Liver (tissue), 9 donors: ENCODE results near the gene ARL5A. TPM values are rescaled to one million over a fixed set of nuclear protein-coding genes. Genes with fewer than 3 reads are reported as not detected.

ENCODE experiments used
- DNase-seq: peaks from one replicate; pipeline ENCODE4 v3.0.0-alpha.2; 2017; ENCODE audit warnings: low spot score
- H3K27ac ChIP-seq, 2 donors: one replicate each; pipeline ENCODE4 v1.7.0; 2013; ENCODE audit warnings: inconsistent platforms in 2 of 2, low read length in 2 of 2, control low read depth in 1 of 2, low read depth in 1 of 2, mild to moderate bottlenecking in 1 of 2
- H3K27me3 ChIP-seq, 4 donors: one replicate each; pipeline versions ENCODE4 v1.6.1 to v1.7.0; 2013; ENCODE audit warnings: low read length in 3 of 4, inconsistent platforms in 1 of 4, mild to moderate bottlenecking in 1 of 4, moderate library complexity in 1 of 4; ENCODE audit not compliant: control insufficient read depth in 4 of 4, insufficient read depth in 4 of 4
- H3K36me3 ChIP-seq, 4 donors: one replicate each; pipeline versions ENCODE4 v1.6.1 to v1.7.0; 2013; ENCODE audit warnings: low read length in 3 of 4, mild to moderate bottlenecking in 3 of 4, low read depth in 1 of 4, moderate library complexity in 1 of 4; ENCODE audit not compliant: control insufficient read depth in 4 of 4, insufficient read depth in 3 of 4
- H3K4me1 ChIP-seq, 4 donors: one replicate each; pipeline versions ENCODE4 v1.6.1 to v1.7.0; 2013; ENCODE audit warnings: low read length in 3 of 4, mild to moderate bottlenecking in 3 of 4, moderate library complexity in 1 of 4; ENCODE audit not compliant: control insufficient read depth in 4 of 4, insufficient read depth in 4 of 4
- H3K4me3 ChIP-seq, 3 donors: one replicate each; pipeline versions ENCODE4 v1.6.1 to v1.7.0; 2013; ENCODE audit warnings: low read length in 3 of 3, control low read depth in 1 of 3, low read depth in 1 of 3, mild to moderate bottlenecking in 1 of 3
- H3K9ac ChIP-seq, 2 donors: one replicate each; pipeline ENCODE4 v1.7.0; 2013; ENCODE audit warnings: low read length in 2 of 2, mild to moderate bottlenecking in 2 of 2, moderate library complexity in 2 of 2, control low read depth in 1 of 2, low read depth in 1 of 2
- H3K9me3 ChIP-seq, 4 donors: one replicate each; pipeline versions ENCODE4 v1.6.1 to v1.7.0; 2013; ENCODE audit warnings: low read length in 3 of 4; ENCODE audit not compliant: control insufficient read depth in 4 of 4
- EGR1 ChIP-seq, 2 donors: IDR thresholded peaks; 2 replicates each; pipeline ENCODE4 v1.6.1; 2016 to 2018; ENCODE audit warnings: antibody characterized with exemption in 2 of 2, low read depth in 2 of 2
- FOXA1 ChIP-seq: IDR thresholded peaks from 2 replicates; pipeline ENCODE4 v1.6.1; 2016; ENCODE audit warnings: antibody characterized with exemption
- FOXA2 ChIP-seq: IDR thresholded peaks from 2 replicates; pipeline ENCODE4 v1.6.1; 2016; ENCODE audit warnings: antibody characterized with exemption
- GABPA ChIP-seq, 2 donors: IDR thresholded peaks in 1 of 2; conservative IDR thresholded peaks in 1 of 2; 2 replicates each; pipeline ENCODE4 v1.6.1; 2016; ENCODE audit warnings: antibody characterized with exemption in 2 of 2, mild to moderate bottlenecking in 1 of 2, moderate library complexity in 1 of 2
- HNF4A ChIP-seq, 2 donors: conservative IDR thresholded peaks; 2 replicates each; pipeline ENCODE4 v1.6.1; 2016; ENCODE audit warnings: antibody characterized with exemption in 2 of 2, mild to moderate bottlenecking in 2 of 2
- HNF4G ChIP-seq: IDR thresholded peaks from 2 replicates; pipeline ENCODE4 v1.6.1; 2016; ENCODE audit warnings: antibody characterized with exemption
- JUND ChIP-seq, 2 donors: IDR thresholded peaks; 2 replicates each; pipeline ENCODE4 v1.6.1; 2016; ENCODE audit warnings: antibody characterized with exemption in 2 of 2
- NR2F2 ChIP-seq: IDR thresholded peaks from 2 replicates; pipeline ENCODE4 v1.6.1; 2016; ENCODE audit warnings: antibody characterized with exemption
- RAD21 ChIP-seq, 2 donors: IDR thresholded peaks; 2 replicates each; pipeline ENCODE4 v1.6.1; 2016; ENCODE audit warnings: antibody characterized with exemption in 2 of 2, mild to moderate bottlenecking in 2 of 2
- RXRA ChIP-seq, 2 donors: IDR thresholded peaks; 2 replicates each; pipeline ENCODE4 v1.6.1; 2017 to 2018; ENCODE audit warnings: antibody characterized with exemption in 2 of 2, mild to moderate bottlenecking in 1 of 2
- SP1 ChIP-seq: IDR thresholded peaks from 2 replicates; pipeline ENCODE4 v1.6.1; 2018; ENCODE audit warnings: antibody characterized with exemption, mild to moderate bottlenecking
- TAF1 ChIP-seq: conservative IDR thresholded peaks from 2 replicates; pipeline ENCODE4 v1.6.1; 2016; ENCODE audit warnings: antibody characterized with exemption, mild to moderate bottlenecking
- YY1 ChIP-seq: IDR thresholded peaks from 2 replicates; pipeline ENCODE4 v1.6.1; 2016; ENCODE audit warnings: antibody characterized with exemption, mild to moderate bottlenecking
- WGBS: extraction: QIAGEN DNeasy Blood & Tissue Kit; methylation state at CpG from one replicate; pipeline ENCODE4 v1.1.7; 2013; 5-methylcytosine and 5-hydroxymethylcytosine counted together
- polyA plus RNA-seq, 2 donors: library from polyadenylated mRNA; stranded (reverse) in 1 of 2; unstranded in 1 of 2; fragments of 200-250 nt in 1 of 2; fragments of >200 nt in 1 of 2; fragmentation: Nextera tagmentation in 1 of 2; extraction: Ambion mirVana in 1 of 2; gene quantifications; one replicate each; pipeline versions ENCODE4 v1.2.1 to v1.2.3, GENCODE V29; 2013 to 2015
- total RNA-seq, 2 donors: library from RNA; depleted of rRNA; stranded (reverse); fragments of >200 nt; gene quantifications; one replicate each; pipeline ENCODE4 v1.2.3, GENCODE V29; 2014
- TF ChIP-seq, protein P1 (sequence below): IDR thresholded peaks from 2 replicates; pipeline ENCODE4 v1.6.1; 2016; ENCODE audit warnings: antibody characterized with exemption
- TF ChIP-seq, protein P2 (sequence below): IDR thresholded peaks from 2 replicates; pipeline ENCODE4 v1.6.1; 2016; ENCODE audit warnings: antibody characterized with exemption
- TF ChIP-seq, protein P3 (sequence below): IDR thresholded peaks from 2 replicates; pipeline ENCODE4 v1.6.1; 2016; ENCODE audit warnings: antibody characterized with exemption, mild to moderate bottlenecking
- TF ChIP-seq, protein P4 (sequence below): IDR thresholded peaks from 2 replicates; pipeline ENCODE4 v1.6.1; 2016; ENCODE audit warnings: antibody characterized with exemption
- TF ChIP-seq, protein P5 (sequence below): fragments of 150-350 bp; IDR thresholded peaks from 2 replicates; pipeline ENCODE4 v1.5.1; 2017; ENCODE audit warnings: improper control_type of control experiment, low read depth, low read length; ENCODE audit not compliant: missing input control
- donor health status: healthy.
- donor health status: healthy.
- donor health status: healthy.
- donor health status: healthy.
- donor health status: healthy.

The ARL5A gene
- total and polyA plus RNA-seq, 4 donors: 9.0 to 41.6 (median 18.0) TPM

DNA sequence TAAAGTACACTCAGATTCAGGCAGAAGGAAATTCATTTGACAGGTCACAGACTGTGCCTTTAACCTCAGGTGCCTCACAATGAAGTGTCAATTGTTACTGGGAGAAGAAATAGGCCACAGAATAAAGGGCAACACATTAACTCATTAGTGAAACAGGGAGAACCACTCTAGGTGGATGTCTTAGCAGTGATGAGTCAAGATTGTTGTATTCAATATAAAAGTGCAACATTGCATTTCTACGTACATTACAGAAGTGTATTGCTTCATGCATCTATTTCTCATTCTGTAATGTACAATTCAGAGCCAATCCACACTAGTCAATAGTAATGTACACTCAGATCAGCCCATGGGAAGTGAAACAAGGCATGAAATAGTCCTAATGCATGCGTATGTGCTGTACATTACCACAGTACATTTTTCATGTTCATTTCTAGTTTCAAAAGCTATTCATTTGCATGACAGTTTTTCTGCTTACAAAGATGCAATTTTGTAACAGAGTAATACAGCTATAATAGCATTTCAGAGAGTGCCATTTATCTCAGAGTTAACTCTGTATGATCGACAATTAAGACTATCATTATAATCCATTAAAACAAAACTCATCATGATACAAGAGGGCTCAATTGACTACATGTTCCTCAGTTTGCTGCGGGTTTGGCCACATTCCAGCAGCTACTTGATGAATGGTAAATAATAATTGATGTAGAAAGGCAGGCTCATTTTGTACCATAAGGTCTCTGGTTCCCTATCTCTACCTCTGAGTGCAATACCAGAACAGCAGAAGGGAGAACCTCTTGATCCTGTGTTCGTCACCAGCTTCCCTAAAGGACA is 12.2 kb upstream of the ARL5A start:
- H3K4me3 ChIP-seq: no peak overlapping the region
- 88% methylated on average over 5 of the region's 5 CpGs for WGBS
- no peak for TF ChIP-seq JUND (IDR thresholded peaks at IDR 0.05)
- TF ChIP-seq RAD21 (IDR thresholded peaks at IDR 0.05): no peak
- no peak for TF ChIP-seq TAF1
- TF ChIP-seq, protein P1, sequence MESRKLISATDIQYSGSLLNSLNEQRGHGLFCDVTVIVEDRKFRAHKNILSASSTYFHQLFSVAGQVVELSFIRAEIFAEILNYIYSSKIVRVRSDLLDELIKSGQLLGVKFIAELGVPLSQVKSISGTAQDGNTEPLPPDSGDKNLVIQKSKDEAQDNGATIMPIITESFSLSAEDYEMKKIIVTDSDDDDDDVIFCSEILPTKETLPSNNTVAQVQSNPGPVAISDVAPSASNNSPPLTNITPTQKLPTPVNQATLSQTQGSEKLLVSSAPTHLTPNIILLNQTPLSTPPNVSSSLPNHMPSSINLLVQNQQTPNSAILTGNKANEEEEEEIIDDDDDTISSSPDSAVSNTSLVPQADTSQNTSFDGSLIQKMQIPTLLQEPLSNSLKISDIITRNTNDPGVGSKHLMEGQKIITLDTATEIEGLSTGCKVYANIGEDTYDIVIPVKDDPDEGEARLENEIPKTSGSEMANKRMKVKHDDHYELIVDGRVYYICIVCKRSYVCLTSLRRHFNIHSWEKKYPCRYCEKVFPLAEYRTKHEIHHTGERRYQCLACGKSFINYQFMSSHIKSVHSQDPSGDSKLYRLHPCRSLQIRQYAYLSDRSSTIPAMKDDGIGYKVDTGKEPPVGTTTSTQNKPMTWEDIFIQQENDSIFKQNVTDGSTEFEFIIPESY: no peak
- TF ChIP-seq RXRA (IDR thresholded peaks at IDR 0.05): no peak
- TF ChIP-seq, protein P2, sequence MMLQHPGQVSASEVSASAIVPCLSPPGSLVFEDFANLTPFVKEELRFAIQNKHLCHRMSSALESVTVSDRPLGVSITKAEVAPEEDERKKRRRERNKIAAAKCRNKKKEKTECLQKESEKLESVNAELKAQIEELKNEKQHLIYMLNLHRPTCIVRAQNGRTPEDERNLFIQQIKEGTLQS: no peak
- H3K9ac ChIP-seq: no peak overlapping the region
- H3K9me3 ChIP-seq: no peaks in the 10 kb centered on the region
- no peaks in the 10 kb centered on the region for H3K27me3 ChIP-seq
- H3K4me1 ChIP-seq: no peaks in the 10 kb centered on the region
- H3K27ac ChIP-seq: no peak overlapping the region
- no peaks in the 10 kb centered on the region for H3K36me3 ChIP-seq
- DNase-seq: no peak

DNA sequence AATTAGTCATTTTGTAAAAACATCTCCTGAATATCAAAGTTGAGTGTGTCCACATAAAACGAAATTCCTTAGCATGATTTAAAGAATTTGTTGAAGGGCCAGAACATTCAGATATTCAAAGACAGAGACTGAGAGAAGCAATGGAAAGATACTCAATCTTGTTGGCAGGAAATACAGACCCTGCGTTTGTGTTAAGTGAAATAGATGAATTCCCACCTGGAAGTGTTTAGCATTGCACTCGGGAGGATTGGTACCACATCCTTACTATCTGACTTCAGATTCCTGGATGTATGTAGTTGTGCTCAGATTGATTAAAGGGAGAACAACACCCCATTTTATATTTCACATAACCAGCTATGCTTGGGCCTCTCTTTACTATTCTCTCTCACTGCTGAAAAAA is 9.7 kb upstream of the ARL5A start:
- Histone ChIP-seq H3K9me3 (no peaks in the 10 kb centered on the region), H3K9ac (no peak overlapping the region), H3K36me3 (no peaks in the 10 kb centered on the region), H3K27me3 (no peaks in the 10 kb centered on the region), H3K4me3 (no peak overlapping the region), H3K4me1 (no peaks in the 10 kb centered on the region), H3K27ac (no peak overlapping the region)
- TF ChIP-seq EGR1 (IDR thresholded peaks at IDR 0.05; ENCODE audit: low read depth in 2 of 2) (no peak), YY1 (no peak), JUND (IDR thresholded peaks at IDR 0.05) (no peak), FOXA2 (no peak), RXRA (IDR thresholded peaks at IDR 0.05) (no peak), NR2F2 (no peak), TAF1 (no peak), FOXA1 (no peak), SP1 (no peak), RAD21 (IDR thresholded peaks at IDR 0.05) (no peak), GABPA (IDR thresholded peaks at IDR 0.05 in 1 of 2, conservative IDR thresholded peaks at IDR 0.05 in 1 of 2) (no peak), HNF4A (conservative IDR thresholded peaks at IDR 0.05) (no peak), HNF4G (no peak)
- TF ChIP-seq, protein P1: no peak
- TF ChIP-seq, protein P3, sequence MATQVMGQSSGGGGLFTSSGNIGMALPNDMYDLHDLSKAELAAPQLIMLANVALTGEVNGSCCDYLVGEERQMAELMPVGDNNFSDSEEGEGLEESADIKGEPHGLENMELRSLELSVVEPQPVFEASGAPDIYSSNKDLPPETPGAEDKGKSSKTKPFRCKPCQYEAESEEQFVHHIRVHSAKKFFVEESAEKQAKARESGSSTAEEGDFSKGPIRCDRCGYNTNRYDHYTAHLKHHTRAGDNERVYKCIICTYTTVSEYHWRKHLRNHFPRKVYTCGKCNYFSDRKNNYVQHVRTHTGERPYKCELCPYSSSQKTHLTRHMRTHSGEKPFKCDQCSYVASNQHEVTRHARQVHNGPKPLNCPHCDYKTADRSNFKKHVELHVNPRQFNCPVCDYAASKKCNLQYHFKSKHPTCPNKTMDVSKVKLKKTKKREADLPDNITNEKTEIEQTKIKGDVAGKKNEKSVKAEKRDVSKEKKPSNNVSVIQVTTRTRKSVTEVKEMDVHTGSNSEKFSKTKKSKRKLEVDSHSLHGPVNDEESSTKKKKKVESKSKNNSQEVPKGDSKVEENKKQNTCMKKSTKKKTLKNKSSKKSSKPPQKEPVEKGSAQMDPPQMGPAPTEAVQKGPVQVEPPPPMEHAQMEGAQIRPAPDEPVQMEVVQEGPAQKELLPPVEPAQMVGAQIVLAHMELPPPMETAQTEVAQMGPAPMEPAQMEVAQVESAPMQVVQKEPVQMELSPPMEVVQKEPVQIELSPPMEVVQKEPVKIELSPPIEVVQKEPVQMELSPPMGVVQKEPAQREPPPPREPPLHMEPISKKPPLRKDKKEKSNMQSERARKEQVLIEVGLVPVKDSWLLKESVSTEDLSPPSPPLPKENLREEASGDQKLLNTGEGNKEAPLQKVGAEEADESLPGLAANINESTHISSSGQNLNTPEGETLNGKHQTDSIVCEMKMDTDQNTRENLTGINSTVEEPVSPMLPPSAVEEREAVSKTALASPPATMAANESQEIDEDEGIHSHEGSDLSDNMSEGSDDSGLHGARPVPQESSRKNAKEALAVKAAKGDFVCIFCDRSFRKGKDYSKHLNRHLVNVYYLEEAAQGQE: no peak
- TF ChIP-seq, protein P2: no peak
- TF ChIP-seq, protein P4, sequence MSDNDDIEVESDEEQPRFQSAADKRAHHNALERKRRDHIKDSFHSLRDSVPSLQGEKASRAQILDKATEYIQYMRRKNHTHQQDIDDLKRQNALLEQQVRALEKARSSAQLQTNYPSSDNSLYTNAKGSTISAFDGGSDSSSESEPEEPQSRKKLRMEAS: no peak
- TF ChIP-seq, protein P5, sequence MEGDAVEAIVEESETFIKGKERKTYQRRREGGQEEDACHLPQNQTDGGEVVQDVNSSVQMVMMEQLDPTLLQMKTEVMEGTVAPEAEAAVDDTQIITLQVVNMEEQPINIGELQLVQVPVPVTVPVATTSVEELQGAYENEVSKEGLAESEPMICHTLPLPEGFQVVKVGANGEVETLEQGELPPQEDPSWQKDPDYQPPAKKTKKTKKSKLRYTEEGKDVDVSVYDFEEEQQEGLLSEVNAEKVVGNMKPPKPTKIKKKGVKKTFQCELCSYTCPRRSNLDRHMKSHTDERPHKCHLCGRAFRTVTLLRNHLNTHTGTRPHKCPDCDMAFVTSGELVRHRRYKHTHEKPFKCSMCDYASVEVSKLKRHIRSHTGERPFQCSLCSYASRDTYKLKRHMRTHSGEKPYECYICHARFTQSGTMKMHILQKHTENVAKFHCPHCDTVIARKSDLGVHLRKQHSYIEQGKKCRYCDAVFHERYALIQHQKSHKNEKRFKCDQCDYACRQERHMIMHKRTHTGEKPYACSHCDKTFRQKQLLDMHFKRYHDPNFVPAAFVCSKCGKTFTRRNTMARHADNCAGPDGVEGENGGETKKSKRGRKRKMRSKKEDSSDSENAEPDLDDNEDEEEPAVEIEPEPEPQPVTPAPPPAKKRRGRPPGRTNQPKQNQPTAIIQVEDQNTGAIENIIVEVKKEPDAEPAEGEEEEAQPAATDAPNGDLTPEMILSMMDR: no peak
- no peak for DNase-seq
- WGBS: 82% methylated on average over 3 of the region's 3 CpGs
